SU-DHL-6 (cell line): ENCODE measurements around the gene KIAA0825.

ENCODE experiments used
- EZH2phosphoT487 ChIP-seq: fragments of 200-600 bp; sonication (generic), shearing (Covaris generic); conservative IDR thresholded peaks from 2 replicates; pipeline ENCODE4 v1.6.1; 2018; ENCODE audit warnings: mild to moderate bottlenecking, antibody characterized with exemption, low read length, moderate library complexity, mixed read lengths
- TF ChIP-seq, protein P1 (sequence below): fragments of 200-600 bp; sonication (generic); IDR thresholded peaks from one replicate; pipeline ENCODE4 v1.5.1; 2017; ENCODE audit warnings: antibody characterized with exemption, mild to moderate bottlenecking, low read length, moderate library complexity; ENCODE audit not compliant: insufficient read depth, poor library complexity, severe bottlenecking

- TF ChIP-seq EZH2phosphoT487: no peak
- TF ChIP-seq, protein P1, sequence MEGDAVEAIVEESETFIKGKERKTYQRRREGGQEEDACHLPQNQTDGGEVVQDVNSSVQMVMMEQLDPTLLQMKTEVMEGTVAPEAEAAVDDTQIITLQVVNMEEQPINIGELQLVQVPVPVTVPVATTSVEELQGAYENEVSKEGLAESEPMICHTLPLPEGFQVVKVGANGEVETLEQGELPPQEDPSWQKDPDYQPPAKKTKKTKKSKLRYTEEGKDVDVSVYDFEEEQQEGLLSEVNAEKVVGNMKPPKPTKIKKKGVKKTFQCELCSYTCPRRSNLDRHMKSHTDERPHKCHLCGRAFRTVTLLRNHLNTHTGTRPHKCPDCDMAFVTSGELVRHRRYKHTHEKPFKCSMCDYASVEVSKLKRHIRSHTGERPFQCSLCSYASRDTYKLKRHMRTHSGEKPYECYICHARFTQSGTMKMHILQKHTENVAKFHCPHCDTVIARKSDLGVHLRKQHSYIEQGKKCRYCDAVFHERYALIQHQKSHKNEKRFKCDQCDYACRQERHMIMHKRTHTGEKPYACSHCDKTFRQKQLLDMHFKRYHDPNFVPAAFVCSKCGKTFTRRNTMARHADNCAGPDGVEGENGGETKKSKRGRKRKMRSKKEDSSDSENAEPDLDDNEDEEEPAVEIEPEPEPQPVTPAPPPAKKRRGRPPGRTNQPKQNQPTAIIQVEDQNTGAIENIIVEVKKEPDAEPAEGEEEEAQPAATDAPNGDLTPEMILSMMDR: no peak
Observed at GRCh38 chr5:94517490-94518488, 100.6 kb downstream of the KIAA0825 start.
